HEK293T (cell line): ENCODE measurements around the gene GPRC6A.

Experiments used
- FOXM1 ChIP-seq: fragments of 450-650 bp; IDR thresholded peaks from 2 replicates; pipeline ENCODE4 v1.6.1; 2017; ENCODE audit warnings: mild to moderate bottlenecking, borderline replicate concordance
- LEF1 ChIP-seq: fragments of 450-650 bp; IDR thresholded peaks from 2 replicates; pipeline ENCODE4 v1.6.1; 2017; ENCODE audit warnings: mild to moderate bottlenecking, borderline replicate concordance
- NFRKB ChIP-seq: fragments of 450-650 bp; IDR thresholded peaks from 2 replicates; pipeline ENCODE4 v1.6.1; 2016; ENCODE audit warnings: mild to moderate bottlenecking, moderate library complexity
- SP1 ChIP-seq: fragments of 450-650 bp; IDR thresholded peaks from 2 replicates; pipeline ENCODE4 v1.6.1; 2017
- TARDBP ChIP-seq: fragments of 450-650 bp; IDR thresholded peaks from 2 replicates; pipeline ENCODE4 v1.6.1; 2016
- ZNF384 ChIP-seq: fragments of 450-650 bp; IDR thresholded peaks from 2 replicates; pipeline ENCODE4 v1.6.1; 2016

DNA sequence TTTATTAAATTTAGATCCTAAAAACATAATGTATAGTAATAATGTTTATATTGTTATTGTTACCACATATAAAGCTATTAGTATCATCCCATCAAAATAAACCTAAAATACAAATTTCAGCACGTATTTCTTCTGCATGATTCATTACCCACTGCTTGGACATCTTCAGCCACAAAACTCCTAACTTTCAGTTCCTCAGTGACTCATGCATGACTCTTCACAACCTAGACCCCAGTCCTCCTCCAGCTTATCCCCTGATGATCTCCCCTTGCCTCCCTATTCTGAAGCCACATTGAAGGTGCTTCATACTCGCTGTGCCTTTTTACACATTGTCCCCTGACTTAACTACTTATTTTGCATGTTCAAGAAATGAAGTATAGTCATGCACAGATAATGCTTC lies 11.2 kb upstream of the GPRC6A start:
- no peak for TF ChIP-seq ZNF384
- TF ChIP-seq NFRKB, result no peak
- no peak for TF ChIP-seq SP1
- TF ChIP-seq LEF1, result no peak
- TF ChIP-seq TARDBP, result no peak
- no peak for TF ChIP-seq FOXM1
